HPDE6-E6E7 (cell line): ENCODE results near the gene ANKDD1B.
A peak's percentile ranks its signal among the peaks of the same experiment; 100 is the strongest.
"Not testable (repeated sequence)": the region's sequence is repeated elsewhere in the genome, so short reads cannot be mapped to it uniquely, and the experiment has no call there.

Experiments used
- DNase-seq: peaks from one replicate; pipeline ENCODE4 v3.0.0; 2011; ENCODE audit warnings: missing footprints; ENCODE audit errors: extremely low spot score

ANKDD1B gene

DNA sequence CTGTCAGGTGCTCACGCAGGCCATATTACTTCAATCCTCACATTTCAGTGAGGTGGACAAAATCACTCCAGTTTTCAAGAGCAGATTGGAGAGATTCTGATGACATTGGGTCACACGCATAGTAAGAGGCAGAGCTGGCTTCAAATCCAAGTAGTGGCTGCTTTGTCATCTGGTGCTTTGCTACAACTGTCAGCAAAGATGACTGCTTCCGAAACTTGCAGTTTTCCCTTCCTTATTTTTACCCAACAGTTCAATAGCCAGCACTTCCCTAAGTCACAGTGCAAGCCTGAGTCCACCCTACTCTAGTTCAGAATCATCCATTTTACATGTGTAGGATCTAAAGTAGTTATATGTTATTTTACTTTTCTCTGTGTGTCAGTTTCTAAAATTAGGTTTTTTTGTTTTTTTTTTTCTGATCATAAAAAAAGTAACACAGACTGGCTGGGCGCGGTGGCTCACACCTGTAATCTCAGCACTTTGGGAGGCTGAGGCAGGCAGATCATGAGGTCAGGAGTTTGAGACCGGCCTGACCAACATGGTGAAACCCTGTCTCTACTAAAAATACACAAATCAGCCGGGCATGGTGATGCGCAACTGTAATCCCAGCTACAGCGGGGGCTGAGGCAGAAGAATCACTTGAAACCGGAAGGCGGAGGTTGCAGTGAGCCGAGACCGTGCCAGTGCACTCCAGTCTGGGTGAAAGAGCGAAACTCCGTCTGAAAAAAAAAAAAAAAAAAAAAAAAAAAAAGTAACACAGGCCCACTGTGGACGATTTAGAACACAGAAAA is 49.6 kb downstream of the ANKDD1B start:
- DNase-seq: no peak

DNA sequence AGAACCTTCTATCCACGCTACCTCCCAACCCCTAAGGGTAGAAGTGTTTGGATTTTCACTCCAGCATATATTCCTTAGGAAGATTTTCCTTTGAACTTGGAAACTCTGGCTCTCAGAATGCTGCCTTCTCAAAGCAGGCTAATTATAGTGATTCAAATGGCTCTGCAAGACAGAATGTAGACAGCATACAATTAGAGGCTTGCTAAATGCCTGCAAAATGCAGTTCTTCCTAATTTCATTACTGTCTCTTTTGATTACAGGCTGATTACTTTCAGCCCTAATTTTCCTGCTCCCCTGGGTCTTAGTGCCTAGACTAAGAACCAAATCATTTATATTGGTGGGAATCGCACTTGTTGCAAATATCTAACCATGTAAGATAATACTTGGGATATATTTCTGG is 50.8 kb downstream of the ANKDD1B start:
- DNase-seq: no peak

DNA sequence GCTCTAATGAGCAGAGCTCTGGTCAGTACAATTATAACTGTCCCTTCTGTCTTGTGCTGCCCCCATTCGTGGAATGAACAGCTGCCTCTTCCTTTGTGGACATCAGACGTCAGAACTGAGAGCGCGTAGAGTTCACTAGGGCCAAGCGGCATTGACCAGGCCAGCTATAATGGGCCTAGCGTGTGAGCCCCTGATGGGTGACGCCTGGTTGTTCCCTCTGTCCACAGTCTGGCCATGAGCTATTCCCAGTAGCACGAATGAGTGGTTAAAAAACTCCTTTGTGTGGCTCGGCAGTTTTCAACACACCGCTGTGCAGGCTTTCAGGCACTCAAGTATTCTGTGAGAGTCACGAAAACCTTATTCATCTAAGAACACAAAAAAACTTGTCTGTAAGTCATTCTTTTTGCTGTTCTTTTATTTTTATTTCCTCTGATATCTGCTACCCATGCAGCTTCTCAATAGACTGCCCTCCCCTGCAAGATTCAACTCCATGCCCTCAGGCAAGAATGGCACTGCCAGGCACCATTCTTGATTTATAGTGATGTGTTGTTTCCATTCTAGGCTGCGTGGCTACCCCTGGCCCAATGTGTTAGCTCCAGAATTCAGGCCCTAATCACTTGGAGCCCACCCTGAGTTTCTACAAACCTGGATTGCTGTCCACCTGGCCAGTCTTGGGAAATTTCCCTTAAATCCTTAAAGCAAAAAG is 52.5 kb downstream of the ANKDD1B start:
- DNase-seq: no peak

DNA sequence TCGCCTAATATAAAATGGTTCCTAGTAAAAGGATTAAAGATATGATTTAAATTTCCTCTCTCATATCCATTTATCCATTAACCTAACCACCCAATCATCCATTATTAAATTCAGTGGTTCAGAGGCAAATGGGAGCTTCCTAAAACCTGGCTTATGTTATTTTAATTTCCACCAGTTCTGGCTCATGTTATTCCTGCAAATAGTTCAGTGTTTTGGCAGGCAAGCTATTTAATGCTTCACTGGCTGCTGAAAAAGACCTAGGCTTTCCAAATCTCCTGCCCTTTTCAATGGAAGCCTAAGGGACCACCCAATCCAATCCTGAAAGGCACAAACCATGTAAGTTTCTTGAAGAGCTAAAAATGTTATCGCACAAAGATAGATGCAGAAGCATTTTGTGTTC is 53.7 kb downstream of the ANKDD1B start:
- DNase-seq: no peak

DNA sequence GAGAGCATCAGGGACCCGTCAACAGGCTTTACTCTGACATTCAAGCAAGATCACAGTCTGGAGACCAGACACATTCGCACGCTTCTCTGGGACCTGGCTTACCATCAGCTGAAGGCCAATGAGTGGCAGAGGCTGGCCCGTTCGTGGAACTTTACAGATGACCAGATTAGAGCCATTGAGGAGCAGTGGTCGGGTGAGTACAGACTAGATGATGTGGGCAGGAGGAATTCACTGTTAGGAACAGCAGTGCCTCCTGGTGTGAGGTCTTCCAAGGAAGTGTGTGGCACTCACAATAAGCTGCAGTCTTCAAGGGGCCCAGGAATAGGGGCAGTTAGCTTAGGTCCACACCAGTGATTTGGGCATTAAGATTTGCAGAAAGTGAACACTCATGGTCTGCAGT is 55.5 kb downstream of the ANKDD1B start:
- DNase-seq: no peak

DNA sequence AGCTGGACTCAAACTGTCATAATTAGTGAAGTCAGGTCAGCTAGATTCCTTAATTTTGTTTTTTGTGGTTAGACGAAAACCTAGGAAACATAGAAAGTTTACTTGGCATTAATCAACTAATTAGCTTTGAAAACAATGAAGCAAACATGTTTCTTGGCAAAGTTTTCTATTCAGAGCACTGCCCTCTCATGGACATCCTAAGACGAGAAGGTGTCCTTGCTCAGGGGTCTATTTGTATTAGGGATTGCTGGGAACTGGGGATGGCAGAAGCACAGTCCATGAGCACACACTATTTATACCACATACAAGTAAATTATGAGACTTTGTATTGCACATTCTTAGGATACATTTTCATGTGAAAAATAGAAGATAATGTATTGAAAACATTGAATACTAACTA is 56.3 kb downstream of the ANKDD1B start:
- no peak for DNase-seq

DNA sequence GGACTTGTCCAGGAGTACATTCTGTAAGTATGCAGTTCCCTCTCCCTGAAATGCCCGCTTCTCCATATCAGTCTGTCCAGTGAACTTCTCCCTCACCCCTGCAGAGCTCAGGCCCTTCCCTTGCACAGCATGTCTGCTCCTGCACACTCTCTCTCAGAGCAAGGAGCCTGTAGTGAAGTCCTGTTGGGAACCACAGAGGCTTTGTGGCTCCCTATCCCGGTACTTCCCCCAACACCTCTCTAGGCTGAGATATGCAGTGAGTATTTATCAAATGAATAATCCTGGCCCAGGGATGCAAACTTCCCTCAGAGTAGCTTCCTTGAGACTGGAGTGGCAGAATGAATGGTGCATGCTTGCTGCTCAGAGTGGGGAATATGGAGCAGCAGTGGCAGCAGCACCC is 57.2 kb downstream of the ANKDD1B start:
- no peak for DNase-seq

DNA sequence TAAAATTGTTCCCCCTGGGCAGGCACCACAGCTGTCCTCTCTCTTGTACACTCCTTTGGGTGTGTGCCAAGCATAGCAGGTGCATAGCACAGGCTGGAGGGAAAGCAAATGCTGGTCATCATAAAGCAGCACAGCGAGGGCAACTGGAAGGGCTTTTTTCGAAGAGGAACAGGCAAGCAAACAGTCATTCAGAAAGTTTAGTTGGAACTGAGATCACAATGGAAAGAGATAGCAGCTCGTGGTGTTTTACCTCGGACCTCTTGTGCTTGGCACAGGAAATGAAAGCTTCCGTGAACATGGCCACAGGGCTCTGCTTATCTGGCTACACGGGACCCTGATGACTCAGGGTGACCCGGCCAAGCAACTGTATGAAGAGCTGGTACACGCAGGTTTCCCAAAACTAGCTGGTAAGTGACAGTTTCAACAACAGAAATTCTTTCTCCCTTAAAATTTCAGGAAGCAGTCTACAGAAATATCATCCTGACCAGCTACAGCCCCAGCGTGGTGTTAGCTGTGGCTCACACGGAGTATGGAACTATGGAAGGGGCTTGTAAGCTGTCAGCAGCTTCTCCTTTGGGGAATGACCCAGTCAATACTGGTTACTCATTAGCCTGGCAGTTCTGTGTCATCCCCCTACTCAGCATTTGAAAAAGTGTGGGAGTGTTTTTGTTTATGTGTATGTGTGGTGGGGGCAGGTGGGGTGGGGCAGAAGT is 57.9 kb downstream of the ANKDD1B start:
- DNase-seq: peak; percentile 36

DNA sequence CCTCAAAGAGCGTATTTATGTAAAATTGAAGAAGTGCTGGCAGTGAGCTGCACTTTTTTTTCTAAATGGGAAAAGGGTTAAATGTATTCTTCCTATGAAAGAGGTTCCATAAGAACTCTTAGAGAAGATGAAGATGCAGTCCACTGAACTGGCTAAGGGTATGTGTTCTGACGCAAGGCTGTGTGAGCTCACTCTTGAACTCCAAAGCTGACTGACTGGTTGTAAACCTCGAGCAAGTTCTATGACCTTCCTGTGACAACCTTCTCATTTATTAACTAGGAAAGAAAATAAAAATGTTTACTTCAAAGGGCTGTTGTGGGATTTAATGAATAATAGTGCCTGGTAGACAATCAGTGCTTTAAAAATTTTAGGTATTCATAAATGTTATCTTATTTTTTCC is 59.3 kb downstream of the ANKDD1B start:
- DNase-seq: no peak

DNA sequence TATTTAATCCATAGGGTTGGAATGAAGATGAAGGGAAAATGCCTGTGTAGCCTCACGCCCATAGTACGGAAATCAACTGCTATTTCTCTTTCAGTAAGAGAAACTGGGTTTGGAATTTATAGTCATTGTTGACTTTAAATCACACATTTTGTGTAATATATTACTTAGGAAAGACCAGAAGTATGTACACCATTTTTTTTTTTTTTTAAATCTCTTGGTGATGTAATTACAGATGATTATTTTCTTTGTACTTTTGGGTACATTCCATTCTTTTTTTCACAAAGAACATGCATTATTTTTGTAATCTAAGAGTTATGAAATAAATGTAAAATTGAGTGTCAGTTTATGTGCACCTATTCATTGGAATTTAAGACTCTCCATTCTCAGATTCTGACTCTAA is 60.3 kb downstream of the ANKDD1B start:
- DNase-seq: no peak

DNA sequence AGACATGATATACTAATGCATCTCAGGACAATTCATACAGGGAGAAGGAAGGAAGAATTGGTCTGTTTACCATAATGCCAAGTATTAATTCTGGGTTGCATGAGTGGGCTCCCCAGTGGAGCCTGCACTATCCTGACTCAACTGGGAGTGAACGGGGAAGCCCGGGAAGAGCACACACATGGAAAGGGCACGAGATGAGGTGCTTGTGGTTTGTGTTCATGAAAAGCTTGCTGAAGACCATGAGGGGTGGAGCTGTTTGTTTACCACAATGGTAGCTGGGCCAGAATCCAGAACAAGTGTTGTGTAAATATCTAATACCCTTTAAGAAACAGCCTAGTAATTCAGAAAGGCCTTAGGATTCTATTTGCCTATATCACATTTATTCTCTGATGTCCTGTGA is 61.4 kb downstream of the ANKDD1B start:
- no peak for DNase-seq

DNA sequence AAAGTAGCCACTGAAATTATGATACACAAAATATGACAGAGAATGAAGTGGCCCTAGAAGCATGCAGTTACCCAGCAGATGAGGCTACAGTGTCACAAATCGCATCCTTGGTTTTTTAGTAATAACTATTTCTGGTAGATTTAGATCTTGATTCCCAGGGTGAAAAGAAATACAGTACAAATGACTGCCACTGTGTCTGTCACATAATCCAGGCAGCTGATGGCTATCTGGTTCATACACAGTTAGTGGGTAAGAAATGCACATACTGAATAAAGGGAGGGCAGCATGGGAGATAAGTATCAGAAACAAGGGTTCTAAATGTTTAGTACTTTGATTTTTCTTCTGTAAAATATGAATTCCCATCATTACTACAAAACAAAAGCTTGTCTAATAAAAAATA is 64.5 kb downstream of the ANKDD1B start:
- no peak for DNase-seq

DNA sequence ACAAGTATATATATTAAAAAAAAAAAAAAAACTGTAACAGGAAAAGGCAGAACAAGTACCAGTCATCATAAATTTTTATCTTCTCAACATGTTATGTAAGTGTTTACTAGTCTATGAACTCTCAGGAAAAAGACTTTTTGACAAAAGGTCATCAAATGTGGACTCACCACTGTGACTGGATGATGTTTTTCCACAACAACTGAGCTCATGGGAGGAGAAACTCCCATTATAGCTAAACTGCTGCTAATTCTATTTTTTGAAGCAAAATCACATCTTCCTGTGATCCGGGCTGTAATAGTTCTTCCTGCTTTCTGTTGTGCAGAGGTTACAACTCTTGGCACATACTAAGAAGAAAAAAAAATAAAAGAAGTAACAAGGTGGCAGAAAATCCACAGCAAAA is 66.4 kb downstream of the ANKDD1B start:
- no peak for DNase-seq

DNA sequence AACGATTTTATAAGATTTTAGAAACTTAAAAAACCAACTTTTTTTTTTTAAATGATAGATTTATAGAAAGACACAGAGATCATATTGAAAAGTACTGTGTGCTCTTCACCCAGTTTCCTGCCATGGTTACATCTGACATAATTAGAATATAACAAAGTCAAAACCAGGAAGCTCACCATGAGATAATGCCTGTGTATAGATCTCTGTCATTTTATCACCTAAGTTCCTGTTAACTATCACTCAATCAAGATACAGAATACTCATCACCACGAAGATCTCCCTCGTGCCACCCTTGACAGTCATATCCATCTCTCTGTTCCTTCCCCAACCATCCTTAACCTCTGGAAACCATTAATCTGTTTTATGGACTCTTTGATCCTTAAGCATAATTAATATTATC is 66.9 kb downstream of the ANKDD1B start:
- no peak for DNase-seq

DNA sequence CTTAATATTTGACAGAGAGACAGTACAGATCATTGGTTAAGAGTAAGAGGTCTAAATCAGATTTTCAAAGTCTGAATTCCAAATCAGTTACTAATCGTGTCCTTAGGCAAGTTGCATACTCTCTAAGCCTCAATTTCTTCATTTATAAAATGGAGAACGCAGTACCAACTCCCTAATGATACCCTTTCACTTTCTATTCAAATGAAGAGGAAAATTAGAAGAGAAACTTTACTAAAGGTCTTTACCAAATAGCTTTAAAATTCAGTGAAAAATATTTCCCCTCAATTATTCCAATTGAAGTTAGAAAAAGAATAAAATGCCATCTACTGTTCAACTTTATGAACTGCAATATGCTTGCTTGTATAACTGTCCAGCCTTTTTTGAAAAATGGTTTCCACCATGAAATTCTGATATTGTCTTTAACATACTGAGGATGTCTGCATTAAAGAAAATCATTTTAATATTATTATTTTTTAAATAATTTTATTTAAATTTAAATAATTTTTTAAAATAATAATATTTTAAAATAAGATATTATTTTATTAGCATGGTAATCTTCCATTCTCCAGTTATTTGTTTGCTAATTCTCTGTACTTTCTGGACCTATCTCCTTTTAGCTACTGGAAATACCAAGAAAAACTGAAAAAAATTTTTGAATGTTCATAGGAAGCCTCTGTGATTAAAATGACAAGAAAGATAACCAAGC is 70.0 kb downstream of the ANKDD1B start:
- DNase-seq: no peak

DNA sequence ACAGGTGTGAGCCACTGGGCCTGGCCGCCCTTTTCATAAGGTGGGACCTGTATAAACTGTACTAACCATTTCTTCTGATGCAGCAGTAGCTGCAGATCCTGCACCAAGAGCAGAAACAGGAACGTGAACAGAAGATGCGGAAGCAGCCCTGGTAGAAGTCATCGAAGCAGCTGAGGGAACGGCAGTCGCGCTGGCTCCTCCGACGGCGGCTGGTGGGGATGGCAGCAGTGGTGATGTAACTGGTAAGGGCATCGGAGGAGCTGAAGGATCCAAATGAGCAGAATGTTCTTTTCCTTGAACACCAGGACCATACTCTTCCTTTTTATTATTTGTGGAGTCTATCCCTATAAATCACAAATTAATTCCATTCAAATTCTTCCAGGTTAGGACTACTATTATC is 73.9 kb downstream of the ANKDD1B start:
- DNase-seq: no peak

DNA sequence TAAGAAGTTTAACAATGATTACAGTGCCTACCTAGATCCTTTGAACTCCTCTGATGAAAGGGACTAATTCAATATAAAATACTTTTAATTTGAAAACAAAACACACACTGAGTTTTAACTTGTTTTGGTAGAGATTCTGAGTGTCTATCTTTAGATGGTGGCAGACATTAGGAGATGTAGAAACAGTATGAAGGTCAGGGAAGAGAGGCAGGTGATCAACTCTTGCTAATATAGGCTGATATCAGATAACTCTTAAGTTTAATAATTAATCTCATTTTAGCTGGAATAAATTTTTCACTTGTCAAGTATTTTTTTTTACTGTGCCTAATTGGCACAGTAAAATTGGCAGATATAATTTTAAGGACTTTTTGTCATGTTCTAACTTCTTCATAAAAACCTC is 75.2 kb downstream of the ANKDD1B start:
- no peak for DNase-seq

DNA sequence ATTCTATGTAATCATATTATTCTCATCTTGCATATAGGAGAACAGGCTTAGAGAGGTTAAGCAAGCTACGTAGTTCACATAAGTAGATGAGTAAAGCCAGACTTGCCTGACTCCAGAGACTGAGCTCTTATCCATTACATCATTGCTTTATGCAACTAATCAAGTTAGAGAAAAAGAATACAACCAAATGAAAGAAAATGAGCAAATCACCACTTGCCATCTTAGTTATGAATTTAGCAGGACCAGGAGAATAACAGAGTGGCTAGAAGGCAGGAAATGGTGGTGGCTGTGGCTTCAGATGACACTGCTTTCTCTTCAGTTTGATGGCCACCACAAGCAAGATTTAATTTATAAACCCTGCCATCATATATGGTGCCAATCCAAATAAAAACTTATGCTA is 79.4 kb downstream of the ANKDD1B start:
- no peak for DNase-seq

DNA sequence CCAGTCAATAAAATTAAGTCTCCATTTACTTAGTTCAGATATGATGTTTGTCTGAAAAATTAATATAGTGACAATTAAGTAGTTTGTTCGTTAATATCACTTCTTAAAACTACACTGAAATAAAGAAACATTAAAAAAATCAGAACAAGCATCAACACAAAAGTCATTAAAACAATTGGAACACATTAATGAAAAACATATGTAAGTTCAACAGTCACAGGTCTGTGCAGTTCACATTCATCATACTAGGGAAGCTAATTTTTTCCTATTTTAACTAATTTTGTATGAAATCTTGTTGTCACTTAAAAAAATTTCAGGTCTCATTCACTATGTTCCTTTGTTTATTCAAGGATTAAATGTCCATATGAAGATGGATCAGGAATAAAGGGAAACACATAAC is 83.5 kb downstream of the ANKDD1B start:
- no peak for DNase-seq

DNA sequence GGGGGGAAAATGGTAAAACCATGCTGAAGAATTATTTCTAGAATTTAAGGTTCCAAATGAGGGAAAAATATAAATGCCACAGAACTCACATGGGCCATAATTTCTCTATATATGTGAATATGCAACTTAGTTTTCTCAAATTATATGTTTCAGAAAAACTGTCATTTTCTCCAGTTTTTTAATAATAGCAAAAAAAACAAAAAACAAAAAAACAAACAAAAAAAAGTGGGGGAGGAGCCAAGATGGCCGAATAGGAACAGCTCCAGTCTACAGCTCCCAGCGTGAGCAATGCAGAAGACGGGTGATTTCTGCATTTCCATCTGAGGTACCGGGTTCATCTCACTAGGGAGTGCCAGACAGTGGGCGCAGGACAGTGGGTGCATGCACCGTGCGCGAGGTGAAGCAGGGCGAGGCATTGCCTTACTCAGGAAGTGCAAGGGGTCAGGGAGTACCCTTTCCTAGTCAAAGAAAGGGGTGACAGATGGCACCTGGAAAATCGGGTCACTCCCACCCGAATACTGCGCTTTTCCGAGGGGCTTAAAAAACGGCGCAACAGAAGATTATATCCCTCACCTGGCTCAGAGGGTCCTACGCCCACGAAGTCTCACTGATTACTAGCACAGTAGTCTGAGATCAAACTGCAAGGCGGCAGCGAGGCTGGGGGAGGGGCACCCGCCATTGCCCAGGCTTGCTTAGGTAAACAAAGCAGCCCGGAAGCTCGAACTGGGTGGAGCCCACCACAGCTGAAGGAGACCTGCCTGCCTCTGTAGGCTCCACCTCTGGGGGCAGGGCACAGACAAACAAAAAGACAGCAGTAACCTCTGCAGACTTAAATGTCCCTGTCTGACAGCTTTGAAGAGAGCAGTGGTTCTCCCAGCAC is 84.5 kb downstream of the ANKDD1B start:
- DNase-seq: not testable (repeated sequence)

DNA sequence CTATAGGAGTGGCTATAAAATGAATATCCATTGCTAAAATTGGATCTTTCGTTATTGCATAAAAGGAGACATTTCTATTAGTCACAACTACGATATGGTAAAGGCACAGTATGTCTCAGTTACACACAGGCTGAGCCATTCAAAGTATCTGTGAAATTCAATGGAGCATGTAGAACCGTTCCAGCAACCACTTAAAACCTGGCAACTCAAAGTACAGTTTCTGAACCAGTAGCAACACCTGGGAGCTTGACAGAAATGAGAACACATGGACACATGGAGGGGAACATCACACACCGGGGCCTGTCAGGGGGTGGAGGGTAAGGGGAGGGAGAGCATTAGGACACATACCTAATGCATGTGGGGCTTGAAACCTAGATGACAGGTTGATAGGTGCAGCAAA is 90.6 kb downstream of the ANKDD1B start:
- DNase-seq: no peak
